ENCODE measurements around the gene RTEL1. TPM values are rescaled to one million over a fixed set of nuclear protein-coding genes. Genes with fewer than 3 reads are reported as not detected.

RTEL1 gene
- total RNA-seq, 1 experiment from 2014 or later: 51.1 TPM

GRCh38 chr20:63731410-63731809 lies 73.3 kb downstream of the RTEL1 start:
- CTCF ChIA-PET: no interaction called here

GRCh38 chr20:63732118-63733095 lies 74.3 kb downstream of the RTEL1 start:
- BruUV-seq (replicated peaks): no TSS peak
- intact Hi-C loops (cut with micrococcal nuclease; ENCODE audit: unreplicated experiment): no loop called here
- Mint-ChIP-seq H3K27ac (ENCODE audit: unreplicated experiment) (no peak overlapping the region), H3K4me1 (ENCODE audit: low read depth, unreplicated experiment) (peaks cover 7% of the 10 kb centered on the region), H3K4me3 (ENCODE audit: unreplicated experiment) (no peak overlapping the region), H3K9me3 (ENCODE audit: unreplicated experiment) (no peaks in the 10 kb centered on the region), H3K36me3 (ENCODE audit: insufficient read depth, unreplicated experiment) (peaks cover 39% of the 10 kb centered on the region), H3K27me3 (ENCODE audit: insufficient read depth, unreplicated experiment) (no peaks in the 10 kb centered on the region)
- Histone ChIP-seq H3K36me3 (ENCODE audit: control insufficient read depth, insufficient read depth, low read length) (peaks cover 15% of the 10 kb centered on the region), H3K27me3 (replicated peaks; ENCODE audit: control insufficient read depth, insufficient read depth, low read length) (no peaks in the 10 kb centered on the region), H3K9me3 (no peaks in the 10 kb centered on the region), H3K4me1 (no peaks in the 10 kb centered on the region), H3K4me3 (ENCODE audit: low read depth, low read length) (no peak overlapping the region)
- no peak for TF ChIP-seq CTCF (IDR thresholded peaks at IDR 0.05; ENCODE audit: insufficient read depth in 1 of 2, low read depth in 1 of 2, low read length in 1 of 2, severe bottlenecking in 1 of 2, unreplicated experiment in 1 of 2)
- ChIA-PET POLR2A (no interaction called here), CTCF (no interaction called here)
- no peak for DNase-seq

More at GRCh38 chr20:63731410-63731809, 73.3 kb downstream of the RTEL1 start:
- H3K4me1 ChIP-seq: peaks cover 5% of the 10 kb centered on the region
- H3K27ac Mint-ChIP-seq (ENCODE audit: unreplicated experiment): no peak overlapping the region
- H3K4me3 Mint-ChIP-seq (ENCODE audit: unreplicated experiment): no peak overlapping the region
- no peak for TF ChIP-seq CTCF (IDR thresholded peaks at IDR 0.05; ENCODE audit: insufficient read depth in 1 of 2, low read depth in 1 of 2, low read length in 1 of 2, severe bottlenecking in 1 of 2, unreplicated experiment in 1 of 2)
- H3K27me3 ChIP-seq (replicated peaks; ENCODE audit: control insufficient read depth, insufficient read depth, low read length): no peaks in the 10 kb centered on the region
- H3K27me3 Mint-ChIP-seq (ENCODE audit: insufficient read depth, unreplicated experiment): no peaks in the 10 kb centered on the region
- H3K4me3 ChIP-seq (ENCODE audit: low read depth, low read length): no peak overlapping the region
- peaks cover 39% of the 10 kb centered on the region for H3K36me3 Mint-ChIP-seq (ENCODE audit: insufficient read depth, unreplicated experiment)
- H3K36me3 ChIP-seq (ENCODE audit: control insufficient read depth, insufficient read depth, low read length): peaks cover 14% of the 10 kb centered on the region
- H3K9me3 Mint-ChIP-seq (ENCODE audit: unreplicated experiment): no peaks in the 10 kb centered on the region
- POLR2A ChIA-PET: no interaction called here
- DNase-seq: no peak
- BruUV-seq (replicated peaks): no TSS peak
- peaks cover 7% of the 10 kb centered on the region for H3K4me1 Mint-ChIP-seq (ENCODE audit: low read depth, unreplicated experiment)
- H3K9me3 ChIP-seq: peaks cover 1% of the 10 kb centered on the region; the same call in 1 of the 2 replicates
- intact Hi-C loops (cut with micrococcal nuclease; ENCODE audit: unreplicated experiment): no loop called here

- Mint-ChIP-seq H3K9me3 (ENCODE audit: unreplicated experiment) (no peaks in the 10 kb centered on the region), H3K36me3 (ENCODE audit: insufficient read depth, unreplicated experiment) (peaks cover 36% of the 10 kb centered on the region), H3K27me3 (ENCODE audit: insufficient read depth, unreplicated experiment) (no peaks in the 10 kb centered on the region), H3K4me1 (ENCODE audit: low read depth, unreplicated experiment) (peaks cover 7% of the 10 kb centered on the region), H3K27ac (ENCODE audit: unreplicated experiment) (no peak overlapping the region), H3K4me3 (ENCODE audit: unreplicated experiment) (no peak overlapping the region)
- H3K4me1 ChIP-seq: peaks cover 1% of the 10 kb centered on the region
- DNase-seq: no peak
- H3K27me3 ChIP-seq (replicated peaks; ENCODE audit: control insufficient read depth, insufficient read depth, low read length): no peaks in the 10 kb centered on the region
- no TSS peak for BruUV-seq (replicated peaks)
- no peak overlapping the region for H3K4me3 ChIP-seq (ENCODE audit: low read depth, low read length)
- H3K9me3 ChIP-seq: no peaks in the 10 kb centered on the region
- peaks cover 15% of the 10 kb centered on the region for H3K36me3 ChIP-seq (ENCODE audit: control insufficient read depth, insufficient read depth, low read length)
- POLR2A ChIA-PET: no interaction called here
- intact Hi-C loops (cut with micrococcal nuclease; ENCODE audit: unreplicated experiment): no loop called here
- no peak for TF ChIP-seq CTCF (IDR thresholded peaks at IDR 0.05; ENCODE audit: insufficient read depth in 1 of 2, low read depth in 1 of 2, low read length in 1 of 2, severe bottlenecking in 1 of 2, unreplicated experiment in 1 of 2)
- CTCF ChIA-PET: no interaction called here
Observed at GRCh38 chr20:63733117-63733516, 75.0 kb downstream of the RTEL1 start.
